NB4 (cell line): Measurements from ENCODE around the gene DPP10.

Source experiments
- DNase-seq: peaks from one replicate; pipeline ENCODE4 v3.0.0; 2010; ENCODE audit warnings: low read depth
- H3K4me3 ChIP-seq: one replicate; pipeline ENCODE4 v1.5.1; 2011; ENCODE audit warnings: mild to moderate bottlenecking, low read depth, low read length, moderate library complexity
- CTCF ChIP-seq: IDR thresholded peaks from one replicate; pipeline ENCODE4 v1.5.1; 2012; ENCODE audit warnings: low read depth, low read length
- MAX ChIP-seq: IDR thresholded peaks from 2 replicates; pipeline ENCODE4 v1.6.1; 2011; ENCODE audit warnings: low read depth, low read length
- MYC ChIP-seq: IDR thresholded peaks from 2 replicates; pipeline ENCODE4 v1.6.1; 2011; ENCODE audit warnings: low read depth, low read length
- POLR2A ChIP-seq: IDR thresholded peaks from 2 replicates; pipeline ENCODE4 v1.6.1; 2011; ENCODE audit warnings: mild to moderate bottlenecking; ENCODE audit not compliant: insufficient read length; ENCODE audit errors: extremely low read depth

The DPP10 gene

GRCh38 chr2:114700440-114700839, 258.0 kb downstream of the DPP10 start:
- H3K4me3 ChIP-seq, result no peak overlapping the region
- DNase-seq, result no peak
- TF ChIP-seq MYC (no peak), POLR2A (no peak), MAX (no peak), CTCF (no peak)

GRCh38 chr2:114709936-114710850, 267.8 kb downstream of the DPP10 start:
- TF ChIP-seq MAX (no peak), MYC (no peak), CTCF (no peak), POLR2A (no peak)
- H3K4me3 ChIP-seq, result no peak overlapping the region
- DNase-seq, result no peak

- TF ChIP-seq MAX (no peak), POLR2A (no peak), MYC (no peak), CTCF (no peak)
- DNase-seq, result no peak
Measured at GRCh38 chr2:114714313-114714712, 271.9 kb downstream of the DPP10 start.

GRCh38 chr2:114717049-114717448, 274.6 kb downstream of the DPP10 start:
- H3K4me3 ChIP-seq, result no peak overlapping the region
- TF ChIP-seq MAX (no peak), MYC (no peak), CTCF (no peak)
- DNase-seq, result no peak

More at GRCh38 chr2:114714313-114714712, 271.9 kb downstream of the DPP10 start:
- no peak overlapping the region for H3K4me3 ChIP-seq

- no peak for DNase-seq
Measured at GRCh38 chr2:114724454-114724853, 282.0 kb downstream of the DPP10 start.

More at GRCh38 chr2:114724454-114724853, 282.0 kb downstream of the DPP10 start:
- H3K4me3 ChIP-seq, result no peak overlapping the region
- TF ChIP-seq POLR2A (no peak), CTCF (no peak), MAX (no peak), MYC (no peak)
